ENCODE data around the gene TYMP.

The TYMP gene

GRCh38 chr22:50548921-50549790 lies 19.3 kb upstream of the TYMP start:
- no peak overlapping the region for H3K27ac ChIP-seq (ENCODE audit: low read depth, low read length)
- H3K27me3 ChIP-seq (ENCODE audit: control insufficient read depth in 5 of 5, insufficient read depth in 4 of 5, low read length in 5 of 5): peaks cover 14 to 27% (median 24%) of the 10 kb centered on the region in 5 donors
- H3K4me3 ChIP-seq (ENCODE audit: low read depth in 1 of 5, low read length in 5 of 5): peak overlapping the region in 3 of 5 donors; percentile 31 to 54 (median 48)

DNA sequence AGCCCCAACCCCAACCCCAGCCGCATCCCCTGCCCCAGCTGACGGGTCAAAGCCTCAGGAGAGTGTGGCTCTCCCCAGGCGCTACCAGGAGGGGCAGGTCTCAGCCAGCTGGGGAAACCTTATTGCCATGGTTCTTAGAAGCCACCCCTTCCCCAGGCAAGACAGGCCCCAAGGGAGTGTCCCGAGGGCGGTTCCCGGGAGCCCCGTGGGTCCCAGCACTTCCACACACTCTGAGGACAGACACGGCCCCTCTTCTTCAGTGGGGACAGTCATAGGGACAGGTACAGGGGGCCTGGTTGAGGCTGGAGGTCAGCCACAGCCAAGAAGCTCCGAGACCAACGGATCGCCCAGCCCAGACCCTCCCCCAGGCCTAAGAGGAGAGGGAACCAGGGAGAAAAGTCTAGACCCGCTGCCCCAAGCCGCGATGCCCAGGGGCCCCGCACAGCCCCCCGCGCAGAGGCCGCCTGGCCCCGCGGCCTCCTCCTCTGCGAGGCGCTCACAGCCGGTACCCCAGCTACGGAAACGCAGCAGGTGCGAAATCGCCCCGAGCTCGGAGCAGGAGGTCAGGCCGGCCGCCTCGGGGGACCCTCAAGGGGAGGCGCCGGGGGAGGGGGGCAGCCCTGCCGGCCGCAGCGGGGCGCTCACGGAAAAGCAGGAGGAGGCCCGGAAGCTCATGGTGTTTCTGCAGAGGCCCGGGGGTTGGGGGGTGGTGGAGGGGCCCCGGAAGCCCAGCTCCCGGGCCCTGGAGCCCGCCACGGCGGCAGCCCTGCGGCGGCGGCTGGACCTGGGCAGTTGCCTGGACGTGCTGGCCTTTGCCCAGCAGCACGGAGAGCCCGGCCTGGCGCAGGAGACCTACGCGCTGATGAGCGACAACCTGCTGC lies 18.5 kb upstream of the TYMP start:
- Histone ChIP-seq H3K9ac (ENCODE audit: low read length in 5 of 5) (peak overlapping the region in 2 of 5 donors; percentile 17 to 20), H3K4me1 (ENCODE audit: control insufficient read depth in 5 of 5, insufficient read depth in 5 of 5, low read length in 5 of 5) (peaks cover 0 to 34% (median 21%) of the 10 kb centered on the region in 5 donors), H3K9me3 (ENCODE audit: control insufficient read depth in 5 of 5, low read length in 5 of 5) (no peaks in the 10 kb centered on the region), H3K4me3 (ENCODE audit: low read depth in 1 of 5, low read length in 5 of 5) (peak overlapping the region in 3 of 5 donors; percentile 31 to 54 (median 48)), H3K27ac (ENCODE audit: low read depth, low read length) (no peak overlapping the region), H3K36me3 (ENCODE audit: control insufficient read depth in 5 of 5, insufficient read depth in 5 of 5, low read length in 5 of 5) (no peaks in the 10 kb centered on the region), H3K27me3 (ENCODE audit: control insufficient read depth in 5 of 5, insufficient read depth in 4 of 5, low read length in 5 of 5) (peaks cover 14 to 27% (median 24%) of the 10 kb centered on the region in 5 donors)

More at GRCh38 chr22:50548921-50549790, 19.3 kb upstream of the TYMP start:
- Histone ChIP-seq H3K9ac (ENCODE audit: low read length in 5 of 5) (peak overlapping the region in 1 of 5 donors; percentile 20), H3K4me1 (ENCODE audit: control insufficient read depth in 5 of 5, insufficient read depth in 5 of 5, low read length in 5 of 5) (peaks cover 0 to 29% (median 17%) of the 10 kb centered on the region in 5 donors), H3K36me3 (ENCODE audit: control insufficient read depth in 5 of 5, insufficient read depth in 5 of 5, low read length in 5 of 5) (no peaks in the 10 kb centered on the region), H3K9me3 (ENCODE audit: control insufficient read depth in 5 of 5, low read length in 5 of 5) (no peaks in the 10 kb centered on the region)

DNA sequence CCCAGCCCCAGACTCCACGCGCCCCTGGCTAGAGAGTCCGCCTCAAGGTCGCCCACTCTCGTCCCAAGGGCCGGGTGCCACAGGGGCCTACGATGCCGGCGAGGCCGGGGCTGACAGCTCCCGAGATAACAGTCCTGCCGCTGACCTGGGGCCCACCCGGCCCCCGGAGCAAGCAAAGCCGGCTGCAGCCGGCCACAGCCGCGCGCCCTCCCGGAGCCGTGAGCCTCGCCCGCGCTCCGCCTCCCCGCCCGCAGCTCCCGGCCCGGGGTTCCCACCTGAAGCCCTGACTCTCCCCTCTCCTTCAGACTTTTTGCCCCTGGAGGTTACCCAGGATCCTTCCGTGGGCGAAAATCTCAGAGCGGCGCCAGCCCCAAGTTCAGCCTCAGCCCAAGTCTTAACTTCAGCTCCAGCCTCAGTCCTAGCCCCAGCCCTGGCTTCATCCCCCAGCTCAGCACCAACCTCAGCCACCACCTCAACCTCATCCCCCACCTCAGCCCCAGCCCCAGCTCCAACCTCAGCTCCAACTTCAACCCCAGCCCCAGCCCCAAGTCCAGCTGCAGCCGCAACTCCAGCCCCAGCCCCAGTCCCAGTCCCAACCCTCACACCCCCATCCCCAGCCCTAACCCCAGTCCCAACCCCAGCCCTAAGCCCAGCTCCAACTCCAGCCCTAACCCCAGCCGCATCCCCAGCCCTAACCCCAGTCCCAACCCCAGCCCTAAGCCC lies 17.6 kb upstream of the TYMP start:
- Histone ChIP-seq H3K27me3 (ENCODE audit: control insufficient read depth in 5 of 5, insufficient read depth in 4 of 5, low read length in 5 of 5) (peaks cover 14 to 27% (median 24%) of the 10 kb centered on the region in 5 donors), H3K9ac (ENCODE audit: low read length in 5 of 5) (no peak overlapping the region), H3K36me3 (ENCODE audit: control insufficient read depth in 5 of 5, insufficient read depth in 5 of 5, low read length in 5 of 5) (no peaks in the 10 kb centered on the region), H3K4me3 (ENCODE audit: low read depth in 1 of 5, low read length in 5 of 5) (no peak overlapping the region), H3K9me3 (ENCODE audit: control insufficient read depth in 5 of 5, low read length in 5 of 5) (no peaks in the 10 kb centered on the region), H3K27ac (ENCODE audit: low read depth, low read length) (no peak overlapping the region), H3K4me1 (ENCODE audit: control insufficient read depth in 5 of 5, insufficient read depth in 5 of 5, low read length in 5 of 5) (peaks cover 3 to 34% (median 21%) of the 10 kb centered on the region in 5 donors)

GRCh38 chr22:50546326-50547262 lies 16.8 kb upstream of the TYMP start:
- no peak overlapping the region for H3K27ac ChIP-seq (ENCODE audit: low read depth, low read length)
- peaks cover 4 to 34% (median 21%) of the 10 kb centered on the region in 5 donors for H3K4me1 ChIP-seq (ENCODE audit: control insufficient read depth in 5 of 5, insufficient read depth in 5 of 5, low read length in 5 of 5)
- no peaks in the 10 kb centered on the region for H3K9me3 ChIP-seq (ENCODE audit: control insufficient read depth in 5 of 5, low read length in 5 of 5)
- no peak overlapping the region for H3K9ac ChIP-seq (ENCODE audit: low read length in 5 of 5)
- no peaks in the 10 kb centered on the region for H3K36me3 ChIP-seq (ENCODE audit: control insufficient read depth in 5 of 5, insufficient read depth in 5 of 5, low read length in 5 of 5)
- H3K27me3 ChIP-seq (ENCODE audit: control insufficient read depth in 5 of 5, insufficient read depth in 4 of 5, low read length in 5 of 5): peaks cover 14 to 27% (median 24%) of the 10 kb centered on the region in 5 donors
- H3K4me3 ChIP-seq (ENCODE audit: low read depth in 1 of 5, low read length in 5 of 5): no peak overlapping the region

DNA sequence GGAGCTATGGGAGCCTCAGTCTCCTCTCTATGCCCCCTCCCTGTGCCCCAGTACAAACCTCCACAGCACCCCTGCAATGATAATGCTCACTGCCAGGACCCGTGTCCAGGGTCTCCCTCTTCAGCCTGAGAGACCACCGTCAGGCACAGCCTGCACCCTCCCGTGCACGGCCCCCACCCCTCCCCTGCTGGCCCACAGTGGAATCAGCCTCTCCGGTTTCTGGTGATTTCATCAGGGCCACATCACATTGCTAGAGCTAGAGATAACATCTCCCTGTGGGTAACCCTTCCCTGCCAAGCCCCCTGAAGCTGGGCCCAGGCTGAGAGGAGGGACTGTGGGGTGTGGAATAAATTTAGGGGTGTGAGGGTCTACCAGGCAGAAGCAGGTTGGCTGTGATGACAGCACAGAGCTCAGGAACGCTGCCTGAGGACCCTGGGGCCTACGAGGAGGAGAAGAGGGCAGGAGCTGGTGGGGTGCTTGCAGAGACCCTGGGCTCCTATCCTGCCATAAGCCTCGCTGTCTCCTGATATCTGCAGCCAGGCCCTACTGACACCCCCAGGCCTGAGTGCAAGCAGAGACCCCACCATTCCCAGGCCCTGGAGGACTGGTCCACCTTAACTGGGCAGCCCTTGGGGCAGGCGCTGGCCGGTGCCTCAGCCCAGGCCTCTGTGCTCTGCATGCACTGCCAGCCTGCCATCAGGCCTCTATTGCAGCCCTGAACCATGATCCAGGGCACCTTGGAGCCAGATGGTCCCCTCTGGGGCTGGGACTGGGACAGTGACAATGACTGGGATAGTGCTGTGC lies 15.9 kb upstream of the TYMP start, which contains the start of gene KLHDC7B:
Gene KLHDC7B, plus strand, starts transcription at position 378 of the 804 bp plus-strand sequence. Its CDS starts 345 bp downstream, at position 723.
- Histone ChIP-seq H3K36me3 (ENCODE audit: control insufficient read depth in 5 of 5, insufficient read depth in 5 of 5, low read length in 5 of 5) (no peaks in the 10 kb centered on the region), H3K4me1 (ENCODE audit: control insufficient read depth in 5 of 5, insufficient read depth in 5 of 5, low read length in 5 of 5) (peaks cover 4 to 38% (median 24%) of the 10 kb centered on the region in 5 donors), H3K27me3 (ENCODE audit: control insufficient read depth in 5 of 5, insufficient read depth in 4 of 5, low read length in 5 of 5) (peaks cover 14 to 27% (median 24%) of the 10 kb centered on the region in 5 donors), H3K27ac (ENCODE audit: low read depth, low read length) (no peak within 1 kb of the TSS), H3K4me3 (ENCODE audit: low read depth in 1 of 5, low read length in 5 of 5) (no peak within 1 kb of the TSS), H3K9ac (ENCODE audit: low read length in 5 of 5) (peak within 1 kb of the TSS in 2 of 5 donors; percentile 24 to 28), H3K9me3 (ENCODE audit: control insufficient read depth in 5 of 5, low read length in 5 of 5) (no peaks in the 10 kb centered on the region)

DNA sequence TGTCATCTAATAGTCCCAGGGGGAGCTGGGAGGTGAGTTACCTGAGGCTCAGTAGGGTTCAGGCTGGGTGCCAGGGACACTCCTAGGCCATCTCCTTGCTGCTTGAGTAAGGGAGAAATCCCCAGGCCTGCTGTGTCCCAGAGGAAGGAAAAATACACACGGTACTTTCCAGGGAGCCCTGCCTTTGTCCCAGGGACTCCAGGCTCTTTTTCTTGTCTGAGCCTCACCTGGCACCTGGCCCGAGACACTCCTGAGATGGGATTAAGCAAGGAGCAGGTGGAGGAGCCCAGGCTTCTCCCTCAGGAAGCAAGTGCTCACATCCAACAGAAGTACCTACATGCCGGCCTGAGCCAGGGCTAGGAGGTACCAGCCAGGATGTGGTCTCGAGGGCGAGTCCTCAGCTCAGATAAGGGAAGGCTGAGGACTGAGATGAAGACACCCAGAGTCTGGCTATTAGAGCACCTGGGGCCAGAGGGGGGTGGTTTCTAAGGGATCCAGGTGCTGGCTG lies 15.0 kb upstream of the TYMP start:
- H3K4me3 ChIP-seq (ENCODE audit: low read depth in 1 of 5, low read length in 5 of 5): peak overlapping the region in 1 of 5 donors; percentile 50
- peak overlapping the region in 2 of 5 donors; percentile 24 to 28 for H3K9ac ChIP-seq (ENCODE audit: low read length in 5 of 5)
- H3K27ac ChIP-seq (ENCODE audit: low read depth, low read length): no peak overlapping the region
- H3K4me1 ChIP-seq (ENCODE audit: control insufficient read depth in 5 of 5, insufficient read depth in 5 of 5, low read length in 5 of 5): peaks cover 4 to 40% (median 28%) of the 10 kb centered on the region in 5 donors
- no peaks in the 10 kb centered on the region for H3K36me3 ChIP-seq (ENCODE audit: control insufficient read depth in 5 of 5, insufficient read depth in 5 of 5, low read length in 5 of 5)
- no peaks in the 10 kb centered on the region for H3K9me3 ChIP-seq (ENCODE audit: control insufficient read depth in 5 of 5, low read length in 5 of 5)
- H3K27me3 ChIP-seq (ENCODE audit: control insufficient read depth in 5 of 5, insufficient read depth in 4 of 5, low read length in 5 of 5): peaks cover 14 to 27% (median 24%) of the 10 kb centered on the region in 5 donors

DNA sequence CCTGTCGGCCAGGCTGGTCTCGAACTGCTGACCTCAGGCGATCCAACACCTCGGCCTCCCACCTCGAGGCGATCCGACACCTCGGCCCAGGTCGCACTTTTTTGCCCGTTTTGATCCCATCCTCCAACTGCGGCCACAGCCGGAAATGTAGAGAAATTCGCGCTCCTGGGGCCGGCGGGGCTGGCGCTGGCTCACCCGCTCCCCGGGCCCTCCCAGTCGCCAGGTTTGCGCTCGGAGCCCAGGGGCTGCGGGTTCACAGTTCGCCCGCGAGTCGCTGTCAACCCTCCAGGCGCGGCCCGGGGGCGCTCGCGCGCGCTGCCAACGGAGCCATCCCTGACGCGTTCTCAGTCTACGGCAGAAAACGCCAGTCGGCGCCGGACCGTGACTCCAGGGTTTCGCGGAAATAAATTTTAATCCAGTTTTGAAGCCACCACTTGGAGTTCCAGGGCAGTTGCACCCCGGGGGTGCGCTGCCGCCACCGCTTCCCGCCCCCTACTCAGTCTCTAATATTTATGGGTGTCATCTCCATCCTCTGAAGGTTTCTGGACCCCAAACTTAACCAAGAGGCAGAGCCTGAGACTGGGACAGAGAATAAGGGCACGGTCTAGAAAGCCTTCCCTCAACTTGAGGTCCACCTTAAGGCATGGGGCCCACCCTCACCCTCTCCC lies 14.4 kb upstream of the TYMP start:
- Histone ChIP-seq H3K4me1 (ENCODE audit: control insufficient read depth in 5 of 5, insufficient read depth in 5 of 5, low read length in 5 of 5) (peaks cover 9 to 42% (median 31%) of the 10 kb centered on the region in 5 donors), H3K36me3 (ENCODE audit: control insufficient read depth in 5 of 5, insufficient read depth in 5 of 5, low read length in 5 of 5) (no peaks in the 10 kb centered on the region), H3K9ac (ENCODE audit: low read length in 5 of 5) (peak overlapping the region in 3 of 5 donors; percentile 26 to 41 (median 28)), H3K27me3 (ENCODE audit: control insufficient read depth in 5 of 5, insufficient read depth in 4 of 5, low read length in 5 of 5) (peaks cover 13 to 29% (median 22%) of the 10 kb centered on the region in 5 donors), H3K4me3 (ENCODE audit: low read depth in 1 of 5, low read length in 5 of 5) (peak overlapping the region in 4 of 5 donors; percentile 25 to 50 (median 34)), H3K27ac (ENCODE audit: low read depth, low read length) (no peak overlapping the region), H3K9me3 (ENCODE audit: control insufficient read depth in 5 of 5, low read length in 5 of 5) (no peaks in the 10 kb centered on the region)
